Islet of Langerhans (tissue), 1 donor: ENCODE measurements around the gene SIGLEC1.

ENCODE experiments used
- FAIRE-seq: peaks from one replicate; lab custom pipeline; 2011; peaks lifted over from hg19 to GRCh38; lab: Jason Lieb, UNC

SIGLEC1 gene

DNA sequence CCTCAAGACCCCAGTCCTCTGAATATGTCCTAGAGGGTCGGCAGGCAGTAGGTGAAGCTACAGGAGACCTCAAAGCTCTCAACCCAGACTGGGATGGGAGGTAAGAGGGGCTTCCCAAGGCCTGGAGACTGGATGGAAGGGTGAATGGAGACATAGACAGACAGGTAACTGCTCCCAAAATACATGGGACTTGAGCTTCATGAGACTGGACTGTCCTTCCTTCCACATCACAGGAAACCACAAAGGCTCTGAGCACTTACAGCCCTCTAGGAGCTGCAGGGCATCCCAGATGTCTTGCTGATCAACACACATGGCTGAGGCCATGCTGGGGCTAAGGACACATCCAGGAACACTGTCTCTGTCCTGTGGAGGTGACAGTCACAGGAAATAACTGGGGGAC is 31.6 kb upstream of the SIGLEC1 start:
- no peak for FAIRE-seq

DNA sequence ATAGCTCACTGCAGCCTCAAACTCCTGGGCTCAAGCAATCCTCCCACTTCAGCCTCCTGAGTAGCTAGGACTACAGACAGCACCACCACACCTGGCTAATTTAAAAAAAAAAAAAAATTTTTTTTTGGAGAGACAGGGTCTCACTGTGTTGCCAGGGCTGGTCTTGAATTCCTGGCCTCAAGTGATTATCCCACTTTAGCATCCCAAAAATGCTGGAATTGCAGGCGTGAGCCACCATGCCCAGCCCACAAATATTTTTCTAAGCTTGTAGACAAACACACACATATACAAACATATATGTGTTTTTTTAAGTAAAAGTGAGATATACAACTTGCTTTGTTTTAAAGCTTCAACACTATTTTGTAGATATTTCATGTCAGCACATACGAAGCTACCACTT is 30.9 kb upstream of the SIGLEC1 start:
- FAIRE-seq = no peak

DNA sequence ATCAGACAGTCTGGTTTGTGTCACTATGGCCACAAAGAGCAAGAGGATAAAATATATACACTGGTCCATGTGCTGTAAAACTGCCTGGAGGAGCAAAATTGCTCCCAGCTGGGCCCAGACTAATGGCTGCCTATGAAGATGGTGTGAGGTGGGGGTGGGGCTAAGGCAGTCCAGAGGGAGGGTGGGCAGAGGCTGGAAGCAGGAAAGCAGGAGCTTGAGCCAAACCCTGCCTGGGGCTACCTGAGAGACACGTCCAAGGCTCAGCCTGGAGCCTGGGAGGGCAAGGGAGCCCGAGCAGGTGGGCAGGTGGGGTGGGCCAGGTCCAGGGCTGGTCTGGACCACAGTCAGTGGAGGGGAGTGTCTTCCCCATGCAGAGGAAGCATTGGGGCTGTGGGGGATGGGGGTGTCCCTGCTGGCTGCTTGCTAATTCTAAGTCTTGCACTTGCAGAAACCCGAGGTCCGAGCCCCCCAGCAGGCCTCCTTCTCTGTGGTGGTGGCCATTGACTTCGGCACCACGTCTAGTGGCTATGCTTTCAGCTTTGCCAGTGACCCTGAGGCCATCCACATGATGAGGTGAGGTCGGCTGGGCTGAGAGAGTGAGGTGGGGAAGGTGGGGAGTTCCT is 29.5 kb upstream of the SIGLEC1 start:
- FAIRE-seq = no peak

DNA sequence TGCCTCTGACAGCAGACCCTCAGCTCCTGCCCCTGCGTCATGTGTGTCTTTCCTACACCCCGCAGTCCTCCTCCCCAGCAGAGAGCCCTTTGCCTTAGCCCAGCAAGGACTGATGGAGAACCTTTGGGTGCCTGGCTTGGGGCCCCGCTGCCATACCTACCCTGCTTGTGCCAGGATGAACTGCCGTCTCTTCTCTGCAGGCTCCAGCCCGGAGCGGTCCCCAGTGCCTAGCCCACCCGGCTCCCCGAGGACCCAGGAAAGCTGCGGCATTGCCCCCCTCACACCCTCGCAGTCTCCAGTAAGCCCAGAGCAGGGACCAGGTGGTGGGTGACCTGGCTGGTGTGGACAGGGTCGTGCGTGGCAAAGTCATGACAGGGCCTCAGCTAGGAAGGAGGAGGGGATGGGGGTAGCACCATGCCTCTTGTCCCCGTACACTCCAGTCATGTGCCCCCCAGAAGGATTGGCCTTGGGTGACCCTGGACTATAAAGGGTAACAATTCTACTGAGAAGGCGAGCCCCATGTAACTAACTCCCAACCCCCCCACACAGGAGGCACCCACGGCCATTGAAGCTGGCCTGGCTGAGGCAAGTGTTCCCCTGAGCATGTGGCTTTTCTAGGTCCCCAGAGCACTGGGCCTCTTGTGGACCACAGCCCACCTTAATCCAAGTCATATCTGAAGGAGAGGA is 28.4 kb upstream of the SIGLEC1 start:
- FAIRE-seq = no peak

DNA sequence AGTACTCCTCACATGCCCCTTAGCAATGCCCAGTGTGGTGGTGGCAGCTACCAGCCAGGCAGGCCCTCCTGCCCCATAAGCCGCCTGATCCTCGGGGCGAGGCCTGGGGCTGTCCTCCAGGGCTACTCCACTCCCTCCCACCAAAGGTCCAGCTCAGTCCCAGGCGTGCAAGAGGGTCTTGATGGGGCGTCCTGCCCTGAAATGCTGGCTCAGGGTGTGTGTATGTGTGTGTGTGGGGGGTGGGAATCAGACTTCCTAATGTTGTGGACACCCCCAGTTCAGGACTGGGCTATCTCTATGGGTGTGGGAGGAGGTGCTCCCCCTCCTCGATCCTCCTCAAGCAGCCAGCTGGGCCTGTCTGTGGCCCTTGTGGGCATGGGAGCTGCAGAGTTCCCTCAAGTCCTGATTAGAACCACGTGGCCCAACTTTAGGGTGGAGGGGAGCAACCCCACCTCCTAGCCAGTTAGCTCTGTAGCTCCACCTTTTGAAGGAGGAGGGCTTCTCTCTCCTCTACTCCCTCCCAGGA is 27.6 kb upstream of the SIGLEC1 start:
- no peak for FAIRE-seq

DNA sequence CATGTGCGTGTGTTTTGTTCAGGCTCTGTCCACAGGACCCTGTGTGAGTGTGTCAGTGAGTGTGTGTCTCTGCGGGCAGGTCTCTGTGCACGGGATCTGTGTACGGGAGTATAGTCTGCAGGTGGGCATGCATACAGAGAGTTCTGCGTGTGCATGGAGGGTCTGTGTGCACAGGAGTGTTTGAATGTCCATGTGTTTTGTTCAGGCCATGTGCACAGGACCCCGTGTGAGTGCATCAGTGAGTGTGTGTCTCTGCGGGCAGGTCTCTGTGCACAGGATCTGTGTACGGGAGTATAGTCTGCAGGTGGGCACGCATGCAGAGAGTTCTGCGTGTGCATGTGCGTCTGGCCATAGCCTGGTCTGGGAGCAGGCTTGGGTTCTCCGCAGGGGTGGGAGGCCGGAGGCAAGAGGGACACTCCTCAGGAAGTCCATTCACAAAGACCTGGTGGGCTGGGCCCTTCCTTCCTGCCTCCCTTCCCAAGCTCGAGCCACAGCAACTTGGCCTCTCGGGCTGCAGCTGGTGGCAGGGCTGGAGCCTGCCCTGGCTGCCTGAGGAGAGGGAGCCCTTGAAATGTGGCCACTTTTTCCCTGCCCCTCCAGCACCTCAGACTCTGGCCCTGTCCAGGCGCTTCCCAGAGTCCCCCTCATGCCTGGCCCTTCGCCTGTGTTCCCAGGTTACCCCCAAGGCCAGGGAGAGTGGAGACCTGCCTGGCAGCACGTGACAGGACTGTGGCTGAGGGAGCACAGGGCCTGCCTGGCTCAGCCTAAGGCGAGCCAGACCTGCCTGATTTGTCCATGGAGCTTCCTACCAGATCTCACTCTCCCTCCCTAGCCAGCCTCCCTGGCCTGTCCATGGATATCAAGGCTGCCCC is 26.9 kb upstream of the SIGLEC1 start:
- no peak for FAIRE-seq

DNA sequence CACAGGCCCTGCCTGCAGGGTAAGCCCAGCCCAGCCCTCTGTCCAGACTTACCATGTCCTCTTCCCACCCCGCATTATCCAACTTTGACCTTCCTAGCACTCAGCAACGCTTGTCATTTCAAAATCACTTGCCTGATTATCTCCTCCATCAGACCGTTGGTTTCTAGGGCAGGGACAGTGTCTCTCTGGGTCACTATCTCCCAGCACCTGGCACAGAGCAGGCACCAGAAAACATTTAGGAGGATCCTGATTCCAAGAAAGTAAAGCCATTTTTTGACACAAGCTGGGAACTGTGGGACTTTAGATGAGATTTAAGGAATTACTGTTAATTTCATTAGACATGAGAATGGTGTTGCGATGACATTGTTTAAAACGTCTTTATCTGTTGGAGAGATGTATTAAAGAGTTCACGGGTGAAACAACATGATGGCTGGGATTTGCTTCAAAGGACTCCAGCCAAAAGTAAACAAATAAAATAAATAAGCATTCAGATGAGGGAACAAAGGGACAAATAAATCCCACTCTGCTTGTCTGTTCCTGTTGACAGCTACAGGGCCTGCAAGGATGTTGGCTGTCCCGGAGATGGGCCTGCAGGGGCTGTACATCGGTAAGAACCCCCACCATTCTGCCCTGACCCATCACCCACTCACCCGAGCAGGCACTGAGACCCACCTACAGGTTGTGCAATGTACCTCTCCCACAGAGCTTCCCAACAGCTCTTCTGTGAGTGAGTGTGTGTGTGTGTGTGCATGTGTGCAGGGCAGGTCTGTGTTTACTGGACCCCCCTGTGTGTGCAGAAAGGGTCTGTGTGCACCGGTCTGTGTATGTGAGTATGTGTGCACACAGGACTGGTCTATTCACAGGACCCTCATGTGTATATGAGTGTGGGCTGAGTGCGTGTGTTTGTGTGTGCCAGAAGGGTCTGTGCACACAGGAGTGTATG is 26.0 kb upstream of the SIGLEC1 start:
- FAIRE-seq = no peak

DNA sequence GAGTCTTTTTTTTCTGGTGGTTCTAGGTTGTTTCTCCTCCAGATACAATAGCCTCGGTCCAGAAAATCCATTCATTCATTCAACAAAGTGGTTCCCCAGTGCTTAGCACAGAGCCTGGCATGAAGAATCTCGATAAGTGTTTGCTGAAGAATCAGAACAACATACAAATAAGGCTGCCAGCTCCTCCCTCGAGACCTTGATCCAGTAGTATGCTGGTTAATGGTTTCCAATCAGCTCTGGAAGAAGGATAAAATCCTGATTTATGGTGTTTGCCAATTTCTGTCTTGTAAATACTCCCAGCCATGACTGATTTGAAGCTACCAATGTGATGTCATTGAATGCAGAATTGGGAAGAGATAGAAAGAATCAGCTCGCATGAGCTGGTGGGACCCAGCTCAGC is 23.4 kb upstream of the SIGLEC1 start:
- no peak for FAIRE-seq

DNA sequence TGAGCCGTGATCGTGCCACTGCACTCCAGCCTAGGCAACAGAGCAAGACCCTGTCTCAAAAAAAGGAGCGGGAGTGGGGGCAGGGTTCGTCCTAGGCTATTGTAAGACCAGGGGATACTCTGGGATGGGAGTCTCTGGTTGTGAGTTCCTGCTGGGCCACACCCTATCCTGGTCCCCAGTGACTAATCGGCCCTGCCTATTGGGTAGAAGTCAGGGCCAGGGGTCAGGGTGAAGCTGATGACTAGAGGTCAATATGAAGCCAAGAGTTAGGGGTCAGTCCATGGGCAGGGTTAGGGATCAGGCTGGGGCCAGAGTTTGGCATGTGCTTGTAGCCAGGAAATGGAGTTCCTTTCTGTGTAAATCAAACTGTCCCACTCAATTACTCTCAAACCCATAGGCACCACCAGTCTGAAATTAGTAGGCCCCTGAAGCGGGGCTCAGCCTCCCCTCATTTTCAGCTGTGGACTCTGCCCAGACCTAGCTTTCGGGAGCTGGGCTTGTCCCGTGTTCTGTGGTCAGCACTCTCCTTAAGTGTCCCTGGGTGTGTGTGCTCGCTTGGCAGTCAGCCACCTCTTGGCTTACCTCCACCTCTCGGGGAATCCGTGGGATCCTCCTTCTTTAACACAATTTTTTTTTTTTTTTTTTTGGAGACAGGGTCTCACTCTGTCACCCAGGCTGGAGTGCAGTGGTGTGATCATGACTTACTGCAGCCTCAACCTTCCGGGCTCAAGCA is 21.9 kb upstream of the SIGLEC1 start:
- FAIRE-seq = no peak

DNA sequence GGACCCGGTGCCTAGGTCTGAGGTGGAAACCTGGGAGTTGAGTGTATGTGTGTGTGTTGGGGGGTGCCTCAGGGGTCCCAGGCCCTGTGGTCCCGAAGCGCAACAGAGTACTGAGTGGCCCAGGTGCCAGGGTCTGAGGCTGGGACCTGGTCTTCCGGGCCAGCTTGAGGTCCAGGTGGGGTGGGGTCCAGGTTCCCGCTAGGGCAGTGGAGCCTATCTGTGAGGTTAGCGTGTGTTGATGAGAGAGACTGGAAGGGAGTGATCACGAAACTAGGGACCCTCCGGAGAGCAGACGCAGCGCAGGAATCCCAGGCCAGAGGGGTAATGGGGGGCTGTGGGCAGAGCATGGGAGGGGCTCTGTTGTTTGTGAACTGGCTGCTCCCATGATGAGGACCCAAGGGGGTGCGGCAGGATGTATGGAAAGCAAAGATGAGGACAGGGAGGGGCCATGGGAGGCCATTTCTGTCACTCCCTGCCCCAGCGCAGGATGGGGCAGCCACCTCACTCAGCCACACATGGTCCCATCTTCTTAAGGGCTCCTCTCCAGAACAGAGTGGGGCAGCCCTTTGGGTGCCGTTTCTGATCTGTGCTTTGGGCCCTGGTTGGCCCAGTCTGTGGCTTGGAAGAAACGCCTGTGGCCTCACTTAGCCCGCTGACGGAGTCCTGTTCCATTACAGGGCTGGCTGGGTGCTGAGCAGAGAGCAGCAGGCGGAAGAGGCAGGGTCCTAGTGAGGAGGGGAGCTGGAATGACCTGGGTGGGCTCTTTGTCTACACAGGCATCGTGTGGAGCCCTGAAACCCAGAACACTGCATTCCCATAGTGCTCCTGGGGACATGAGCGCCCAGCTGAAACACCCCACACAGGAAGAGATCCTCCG is 21.0 kb upstream of the SIGLEC1 start:
- no peak for FAIRE-seq

DNA sequence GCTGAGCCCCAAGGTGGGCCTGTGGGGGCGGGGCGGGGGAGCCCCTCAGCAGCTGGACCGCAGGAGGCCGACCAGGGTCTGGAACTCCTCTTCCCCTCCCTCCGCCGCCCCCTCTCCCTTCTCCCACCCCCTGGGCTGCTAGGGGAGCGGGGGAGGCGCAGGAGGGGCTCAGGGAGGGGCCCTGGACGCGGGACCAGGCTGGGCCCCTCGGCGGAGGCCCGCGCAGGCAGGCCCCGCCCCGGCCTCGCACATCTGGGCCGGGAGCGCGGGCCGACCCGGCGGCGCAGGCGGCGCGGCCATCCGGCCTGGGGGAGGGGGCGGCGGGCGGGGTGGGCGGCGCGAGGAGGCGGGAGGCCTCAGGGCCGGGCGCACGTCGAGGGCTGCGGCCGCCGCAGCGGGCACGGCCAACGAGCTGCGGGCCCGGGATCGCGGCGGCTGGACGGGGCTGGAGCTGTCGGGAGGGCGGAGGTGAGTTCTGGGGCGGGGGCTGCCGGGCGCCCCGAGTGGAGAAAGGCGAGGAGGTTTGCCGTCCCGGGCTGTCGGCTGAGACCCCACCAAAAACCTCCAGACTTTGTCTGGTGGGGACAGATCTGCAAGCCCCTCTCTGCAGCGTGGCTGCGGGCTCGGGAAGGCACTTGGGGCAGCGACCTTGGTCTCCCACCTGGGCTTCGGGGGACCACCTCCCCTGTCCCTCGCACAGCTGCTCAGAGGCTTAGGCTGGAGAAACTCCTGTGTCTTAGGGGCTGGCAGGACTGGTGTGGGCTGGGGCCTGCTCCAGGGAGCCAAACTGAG is 20.1 kb upstream of the SIGLEC1 start, which contains the start of gene HSPA12B:
Gene HSPA12B, plus strand, starts transcription at position 359 of the 792 bp plus-strand sequence. CDS start 5,990 bp downstream, outside the sequence.
- no peak for FAIRE-seq

DNA sequence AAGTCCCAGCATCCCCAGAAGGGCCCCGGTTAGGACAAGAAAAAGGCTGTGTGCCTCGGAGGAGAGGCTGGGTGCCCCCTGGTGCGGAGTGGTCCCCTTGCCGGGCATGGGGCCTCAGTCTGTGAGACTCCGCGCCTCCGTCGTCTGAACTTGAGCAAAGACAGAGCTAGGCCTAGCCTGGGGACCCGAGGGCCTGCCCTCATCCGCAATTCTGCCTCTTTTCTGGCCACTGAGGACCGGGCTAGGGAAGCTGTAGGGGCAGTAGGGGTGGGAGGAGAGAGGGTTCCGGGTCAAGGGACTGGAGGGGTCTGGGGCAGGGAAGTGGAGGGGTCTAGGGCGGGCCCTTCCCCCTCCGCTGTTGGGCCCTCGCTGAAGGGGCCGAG is 19.5 kb upstream of the SIGLEC1 start:
- no peak for FAIRE-seq

DNA sequence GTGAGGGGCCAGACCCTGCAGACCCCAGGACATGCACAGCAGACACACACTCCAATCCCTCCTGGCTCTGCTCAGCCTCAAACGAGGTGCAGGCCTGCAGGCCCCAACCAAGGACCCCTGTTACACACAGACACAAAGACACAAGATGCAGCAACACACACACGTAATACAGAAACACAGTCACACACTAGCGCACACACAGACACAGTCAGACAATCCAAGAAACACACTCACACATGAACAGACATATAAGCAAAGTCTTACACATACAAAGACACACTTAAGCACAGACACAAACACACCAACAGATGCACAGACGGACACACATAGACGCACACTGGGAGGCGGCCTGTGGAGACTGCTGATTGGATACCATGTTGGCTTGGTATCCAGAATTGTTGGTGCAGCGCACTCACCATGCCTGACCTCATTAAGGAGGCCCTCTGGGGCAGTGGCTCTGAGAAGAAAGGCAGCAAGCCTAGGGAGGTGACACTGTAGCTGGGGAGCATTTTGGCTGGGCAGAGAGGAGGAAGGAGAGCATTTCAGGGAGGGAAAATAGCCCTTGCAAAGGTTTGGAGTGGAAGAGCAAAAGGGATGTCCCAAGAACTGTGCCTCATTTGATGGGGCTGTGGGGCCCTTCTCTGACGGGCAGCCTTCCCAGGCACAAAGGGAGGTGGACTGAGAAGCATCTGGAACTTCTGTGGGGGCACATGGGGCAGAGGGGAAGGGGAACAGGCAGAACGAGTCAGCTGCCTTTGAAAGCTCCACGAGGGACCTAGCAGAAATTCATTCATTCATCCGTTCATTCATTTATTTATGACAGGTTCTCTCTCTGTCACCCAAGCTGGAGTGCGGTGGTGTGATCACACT is 18.6 kb upstream of the SIGLEC1 start:
- FAIRE-seq = no peak

DNA sequence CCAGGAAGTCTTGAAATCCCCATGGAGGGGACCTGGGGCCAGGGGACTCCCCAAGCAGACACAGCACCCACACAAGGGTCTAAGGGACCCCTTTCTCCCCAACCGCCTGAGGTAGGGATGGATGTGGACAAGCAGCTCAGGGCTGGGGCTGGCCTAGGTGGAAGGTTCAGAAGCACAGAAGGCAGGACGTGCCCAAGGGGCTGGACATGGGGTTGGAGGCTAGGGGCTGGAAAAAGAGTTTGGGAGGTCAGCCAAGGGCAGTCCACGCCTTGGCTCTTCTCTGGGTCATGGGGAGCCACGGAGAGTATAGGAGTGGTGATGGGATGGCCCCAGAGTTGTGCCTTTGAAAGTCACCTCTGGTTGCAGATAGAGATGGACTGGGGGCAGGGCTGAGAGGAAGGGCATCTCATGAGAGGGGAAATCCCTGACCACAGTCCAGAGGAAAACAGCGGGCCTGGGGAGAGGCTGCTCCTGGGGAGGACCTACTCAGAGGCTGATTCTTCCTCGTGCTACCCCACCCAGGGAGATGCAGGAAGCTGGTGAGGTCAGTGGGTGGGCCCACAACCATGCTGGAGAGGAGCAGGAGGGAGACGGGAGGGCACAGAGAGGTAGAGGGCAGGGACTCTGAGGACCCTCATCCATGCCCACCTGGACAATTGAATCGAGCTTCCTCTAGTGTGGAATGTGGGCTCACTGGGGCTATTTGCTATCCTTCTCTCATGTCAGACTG is 17.6 kb upstream of the SIGLEC1 start:
- no peak for FAIRE-seq

DNA sequence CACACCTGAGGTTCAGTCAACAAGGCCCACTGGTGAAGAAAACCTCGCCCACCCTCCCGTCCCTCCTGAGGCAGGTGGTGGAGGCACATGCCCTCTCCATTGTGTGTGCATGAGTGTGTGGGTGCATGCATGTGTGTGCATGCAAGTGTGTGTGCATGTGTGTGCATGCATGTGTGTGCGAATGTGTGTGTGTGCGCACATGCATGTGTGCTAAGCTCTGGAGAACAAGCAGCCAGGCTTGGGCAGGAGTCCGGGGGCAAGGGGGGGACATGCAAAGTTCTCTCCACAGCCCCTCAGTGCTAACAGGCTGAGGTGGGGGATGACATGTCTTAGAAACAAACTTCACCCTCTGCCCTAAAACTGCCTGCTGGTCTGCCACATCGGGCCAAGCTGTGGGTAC is 17.0 kb upstream of the SIGLEC1 start:
- FAIRE-seq = no peak

DNA sequence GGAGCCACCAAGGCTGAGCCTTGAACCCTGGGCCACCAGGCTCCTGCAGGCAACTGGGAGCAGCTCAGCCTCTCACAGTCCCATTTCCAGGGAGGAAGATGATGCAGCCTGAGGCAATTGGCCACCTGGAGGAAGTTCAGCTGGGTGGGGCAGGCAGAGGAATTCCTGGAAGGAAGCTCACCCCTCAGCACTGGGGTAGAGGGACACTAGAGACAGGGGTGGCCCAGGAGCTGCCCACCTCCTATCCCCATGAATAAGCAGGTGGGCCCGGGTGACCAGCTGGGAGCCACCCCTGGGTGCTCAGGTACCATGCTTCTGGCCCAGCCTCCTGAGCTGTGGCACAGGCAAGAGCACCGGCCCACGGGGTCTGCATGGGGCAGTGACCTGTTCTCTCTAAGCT is 16.5 kb upstream of the SIGLEC1 start:
- FAIRE-seq = no peak

DNA sequence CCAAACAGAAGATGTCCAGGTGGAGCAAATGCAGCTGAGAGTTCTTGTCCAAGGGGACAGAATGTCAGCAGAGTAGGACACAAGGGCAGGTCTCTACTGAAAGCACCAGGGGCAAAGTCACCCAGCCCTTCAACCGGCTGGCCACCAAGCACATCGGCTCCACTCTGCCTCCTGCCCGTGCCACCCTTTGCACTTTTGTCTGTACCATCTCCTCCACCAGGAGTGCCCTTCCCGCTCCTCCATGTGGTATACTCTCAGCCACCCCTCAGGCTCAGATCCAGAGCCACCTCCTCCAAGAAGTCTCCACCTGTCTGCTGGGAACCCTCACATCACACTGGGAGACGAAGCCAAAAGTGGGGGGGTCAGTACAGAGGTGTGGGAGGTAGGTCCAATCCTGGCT is 16.0 kb upstream of the SIGLEC1 start:
- FAIRE-seq = no peak
